ENCODE data around the gene HOXD4. TPM values are rescaled to one million over a fixed set of nuclear protein-coding genes. Genes with fewer than 3 reads are reported as not detected.

HOXD4 gene
- 10 to 100 TPM; 40.2 to 47.1 (median 41.9) TPM for polyA plus RNA-seq (ENCODE audit: insufficient read length in 4 of 4)

- DNase-seq (ENCODE audit: low read depth in 4 of 4, low spot score in 3 of 4), result no peak
These were observed at the start of gene HOXD4 for GRCh38 chr2:176151442-176152287. HOXD4 (plus strand) TSS chr2:176151550; CDS start chr2:176151634, 84 bp downstream.

GRCh38 chr2:176101842-176102241 lies 49.5 kb upstream of the HOXD4 start:
- DNase-seq (ENCODE audit: low read depth in 4 of 4, low spot score in 3 of 4), result no peak

GRCh38 chr2:176102309-176102866 lies 49.0 kb upstream of the HOXD4 start:
- DNase-seq (ENCODE audit: low read depth in 4 of 4, low spot score in 3 of 4), result no peak

- DNase-seq (ENCODE audit: low read depth in 4 of 4, low spot score in 3 of 4), result no peak
These were observed 48.2 kb upstream of the HOXD4 start for GRCh38 chr2:176103194-176103593.

GRCh38 chr2:176103742-176104315 lies 47.5 kb upstream of the HOXD4 start:
- no peak for DNase-seq (ENCODE audit: low read depth in 4 of 4, low spot score in 3 of 4)

- DNase-seq (ENCODE audit: low read depth in 4 of 4, low spot score in 3 of 4), result no peak
These were observed 46.9 kb upstream of the HOXD4 start for GRCh38 chr2:176104316-176105077.

GRCh38 chr2:176105078-176105729 lies 46.1 kb upstream of the HOXD4 start:
- no peak for DNase-seq (ENCODE audit: low read depth in 4 of 4, low spot score in 3 of 4)

- DNase-seq (ENCODE audit: low read depth in 4 of 4, low spot score in 3 of 4), result no peak
These were observed 45.4 kb upstream of the HOXD4 start for GRCh38 chr2:176105730-176106580.

- DNase-seq (ENCODE audit: low read depth in 4 of 4, low spot score in 3 of 4), result no peak
These were observed 44.5 kb upstream of the HOXD4 start, which contains the start of gene HOXD11 for GRCh38 chr2:176106581-176107539. HOXD11 (plus strand) TSS chr2:176107280; CDS start chr2:176107356, 76 bp downstream.

GRCh38 chr2:176107731-176108181 lies 43.6 kb upstream of the HOXD4 start:
- no peak for DNase-seq (ENCODE audit: low read depth in 4 of 4, low spot score in 3 of 4)

- no peak for DNase-seq (ENCODE audit: low read depth in 4 of 4, low spot score in 3 of 4)
These were observed 42.0 kb upstream of the HOXD4 start for GRCh38 chr2:176109192-176109901.

- DNase-seq (ENCODE audit: low read depth in 4 of 4, low spot score in 3 of 4), result no peak
These were observed 41.4 kb upstream of the HOXD4 start for GRCh38 chr2:176109946-176110345.

- DNase-seq (ENCODE audit: low read depth in 4 of 4, low spot score in 3 of 4), result no peak
These were observed 40.7 kb upstream of the HOXD4 start for GRCh38 chr2:176110415-176111308.

- no peak for DNase-seq (ENCODE audit: low read depth in 4 of 4, low spot score in 3 of 4)
These were observed 40.1 kb upstream of the HOXD4 start for GRCh38 chr2:176111309-176111663.

GRCh38 chr2:176111846-176112374 lies 39.4 kb upstream of the HOXD4 start:
- no peak for DNase-seq (ENCODE audit: low read depth in 4 of 4, low spot score in 3 of 4)

All from right renal pelvis (tissue), 4 donors.